KG1 (cell line): ENCODE measurements around the gene ZNF556.

Experiments
- DNase-seq: peaks from one replicate; lab custom pipeline; 2025; lab: John Stamatoyannopoulos, UW

Gene ZNF556

DNA sequence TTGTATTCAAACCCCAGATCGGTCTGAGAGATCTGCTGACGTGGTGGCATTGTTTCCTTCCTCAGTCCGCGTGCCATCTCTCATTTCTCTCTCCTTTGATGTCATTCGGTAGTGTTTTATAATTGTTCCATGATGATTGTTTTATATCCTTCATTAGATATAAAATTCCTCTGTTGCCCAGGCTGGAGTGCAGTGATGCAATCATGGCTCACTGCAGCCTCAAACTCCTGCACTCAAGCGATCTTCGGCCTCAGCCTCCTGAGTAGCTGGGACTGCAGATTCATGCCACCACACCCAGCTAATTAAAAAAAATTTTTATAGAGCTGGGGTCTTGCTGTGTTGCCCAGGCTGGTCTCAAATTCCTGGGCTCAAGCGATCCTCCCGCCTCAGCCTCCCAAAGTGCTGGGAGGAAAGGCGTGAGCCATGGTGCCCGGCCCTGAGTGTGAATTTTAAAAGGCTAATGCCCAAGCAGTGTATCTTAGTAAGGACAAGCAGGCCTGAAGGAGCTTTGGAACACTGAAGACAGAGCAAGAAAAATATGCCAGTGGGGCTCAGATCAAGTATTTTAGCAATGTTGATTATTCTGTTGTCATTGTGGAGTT lies 38.9 kb downstream of the ZNF556 start:
- no peak for DNase-seq

DNA sequence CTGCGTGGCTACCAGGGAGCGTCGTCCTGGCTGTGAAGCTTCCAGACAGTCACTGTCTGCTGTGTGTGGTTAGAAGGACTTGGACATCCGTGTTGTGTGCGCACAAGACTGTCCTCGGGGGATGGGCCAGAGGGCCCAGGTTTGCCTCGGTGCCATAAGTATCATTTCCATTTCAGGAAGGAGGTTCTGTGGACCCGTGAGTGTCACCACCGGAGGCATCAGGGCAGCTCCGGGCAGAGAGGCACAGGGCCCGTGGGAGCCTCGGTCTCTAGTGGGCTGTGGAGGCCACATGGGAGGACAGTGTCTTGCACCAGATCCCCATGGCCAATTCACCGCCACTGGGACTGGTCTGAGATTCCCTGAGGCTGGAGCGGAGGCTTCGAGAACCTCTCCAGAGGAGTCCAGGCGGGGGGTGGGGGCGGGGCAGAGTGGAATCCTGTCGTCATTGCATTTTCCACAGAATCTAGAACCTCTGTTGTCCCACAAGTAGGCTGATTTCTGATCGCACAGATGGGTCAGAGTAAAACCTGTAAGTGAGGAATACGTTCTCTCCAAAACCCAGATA lies 39.6 kb downstream of the ZNF556 start:
- no peak for DNase-seq

DNA sequence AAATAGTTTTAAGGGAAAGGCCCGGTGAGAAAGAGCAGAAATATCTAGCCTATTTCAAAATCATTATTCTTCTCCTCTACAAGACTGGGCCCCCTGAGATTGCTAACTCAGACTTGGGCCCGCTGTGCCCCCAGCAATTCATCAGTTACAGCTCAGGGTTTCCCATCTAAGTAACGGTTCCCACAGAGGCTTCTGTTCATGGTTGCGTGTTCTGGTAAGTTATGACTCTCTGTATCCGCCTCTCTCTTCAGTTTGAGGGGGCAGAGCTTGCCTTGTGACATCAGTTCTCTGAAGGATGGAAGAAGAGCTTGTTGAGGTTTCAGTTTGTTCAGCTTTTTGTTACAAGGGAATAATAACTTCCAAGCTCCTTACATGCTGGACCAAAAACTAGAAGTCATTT lies 45.2 kb downstream of the ZNF556 start:
- DNase-seq, result no peak

DNA sequence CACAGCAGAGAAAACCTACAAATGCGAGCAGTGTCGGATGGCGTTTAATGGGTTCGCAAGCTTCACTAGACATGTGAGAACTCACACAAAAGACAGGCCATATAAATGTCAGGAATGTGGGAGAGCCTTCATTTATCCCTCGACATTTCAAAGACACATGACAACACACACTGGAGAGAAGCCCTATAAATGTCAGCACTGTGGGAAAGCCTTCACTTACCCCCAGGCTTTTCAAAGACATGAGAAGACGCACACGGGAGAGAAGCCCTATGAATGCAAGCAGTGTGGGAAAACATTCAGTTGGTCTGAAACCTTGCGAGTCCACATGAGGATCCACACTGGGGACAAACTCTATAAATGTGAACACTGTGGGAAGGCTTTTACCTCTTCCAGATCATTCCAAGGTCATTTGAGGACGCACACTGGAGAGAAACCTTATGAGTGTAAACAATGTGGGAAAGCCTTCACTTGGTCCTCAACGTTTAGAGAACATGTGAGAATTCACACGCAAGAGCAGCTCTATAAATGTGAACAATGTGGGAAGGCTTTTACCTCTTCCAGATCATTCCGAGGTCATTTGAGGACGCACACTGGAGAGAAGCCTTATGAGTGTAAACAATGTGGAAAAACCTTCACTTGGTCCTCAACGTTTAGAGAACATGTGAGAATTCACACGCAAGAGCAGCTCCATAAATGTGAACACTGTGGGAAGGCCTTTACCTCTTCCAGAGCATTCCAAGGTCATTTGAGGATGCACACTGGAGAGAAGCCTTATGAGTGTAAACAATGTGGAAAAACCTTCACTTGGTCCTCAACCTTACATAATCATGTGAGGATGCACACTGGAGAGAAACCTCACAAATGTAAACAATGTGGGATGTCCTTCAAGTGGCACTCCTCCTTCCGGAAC lies 50.4 kb downstream of the ZNF556 start:
- DNase-seq, result no peak

DNA sequence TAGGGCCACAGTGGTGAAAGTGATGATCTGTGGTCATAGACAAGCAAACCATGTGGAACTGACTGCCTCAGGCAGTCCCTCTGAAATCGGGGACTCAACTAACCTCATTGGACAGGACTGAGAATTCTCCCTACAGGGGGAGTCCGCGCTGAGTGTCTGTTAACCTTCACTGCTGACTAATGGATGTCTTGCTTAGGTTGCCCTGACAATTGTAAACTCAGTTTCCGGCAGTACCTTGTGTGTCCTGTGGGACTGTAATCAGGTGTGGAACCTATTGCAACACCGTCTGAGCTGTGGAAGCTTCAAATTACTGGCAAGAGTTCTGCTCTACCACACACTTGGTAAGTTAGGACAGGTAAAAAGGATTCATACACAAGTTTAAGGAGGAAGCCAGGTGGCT lies 55.9 kb downstream of the ZNF556 start:
- DNase-seq, result no peak

DNA sequence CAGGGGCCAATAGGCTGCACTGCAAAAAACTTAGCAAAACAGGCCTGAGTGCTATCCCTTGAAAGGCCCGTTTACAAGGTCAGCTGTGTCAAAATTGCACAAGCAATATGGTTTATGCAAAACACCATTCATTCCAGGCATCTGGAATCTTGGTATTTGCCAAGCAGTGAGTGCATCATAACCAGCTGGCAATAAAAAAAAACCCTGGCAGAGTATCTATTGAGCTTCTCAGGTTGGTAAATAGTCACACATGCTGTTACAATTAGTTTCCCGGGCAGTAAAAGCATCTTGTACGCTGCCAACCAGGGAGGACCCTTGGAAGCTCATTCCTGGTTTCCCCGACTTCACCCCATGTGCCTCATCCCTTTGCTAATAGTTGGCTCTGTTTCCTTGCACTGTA lies 56.4 kb downstream of the ZNF556 start:
- no peak for DNase-seq

DNA sequence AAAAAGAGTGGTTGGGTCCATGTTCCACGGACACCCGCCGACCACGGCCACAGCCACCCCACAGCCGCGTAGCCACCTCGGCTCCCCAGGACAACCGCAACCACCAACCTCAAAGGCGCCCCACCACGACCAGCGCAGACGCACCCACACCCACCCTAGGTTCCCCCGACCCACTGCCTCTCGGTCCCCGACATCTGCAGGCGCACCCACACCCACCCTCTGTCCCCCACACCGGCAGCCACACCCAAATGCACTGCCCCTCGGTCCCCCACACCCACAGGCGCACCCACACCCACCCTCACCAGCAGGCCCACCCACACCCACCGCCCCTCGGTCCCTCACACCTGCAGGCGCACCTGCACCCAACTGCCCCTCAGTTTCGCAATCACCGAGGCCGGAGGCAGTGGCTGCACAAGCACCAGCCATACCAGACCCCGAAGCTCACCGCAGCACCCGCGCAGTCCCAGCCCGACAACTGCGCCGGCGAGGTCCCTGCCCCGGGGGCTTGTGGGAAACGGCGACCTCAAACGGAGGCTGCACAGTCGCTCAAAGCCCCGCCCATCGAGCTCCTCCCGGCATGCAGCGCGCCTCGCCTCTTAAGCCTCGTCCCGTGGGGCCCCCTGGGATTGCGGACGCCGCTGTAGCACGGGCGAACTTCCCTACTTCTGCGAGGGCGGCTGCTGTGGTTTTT lies 59.4 kb downstream of the ZNF556 start:
- DNase-seq, result no peak

DNA sequence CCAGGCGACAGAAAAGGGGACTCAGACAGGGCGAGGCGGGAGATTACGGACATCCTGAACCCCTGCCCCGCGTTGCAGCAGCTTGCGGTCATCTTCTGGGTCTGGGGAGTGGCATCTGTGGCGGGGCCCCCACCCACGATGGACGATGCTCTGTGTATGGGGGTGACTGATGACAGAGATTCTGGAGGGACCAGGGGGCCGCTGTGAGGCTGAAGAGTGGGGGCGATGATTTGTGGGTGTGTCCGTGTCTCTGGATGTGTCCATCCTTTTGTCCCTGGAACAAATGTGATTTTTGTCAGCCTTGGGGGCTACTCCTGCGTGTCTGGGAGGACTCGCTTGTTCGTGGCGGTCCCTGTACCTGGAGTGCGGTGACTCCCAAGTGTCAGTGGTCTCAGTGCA lies 59.9 kb downstream of the ZNF556 start:
- DNase-seq, result no peak
